Measurements from ENCODE around the gene ADPRS. TPM values are rescaled to one million over a fixed set of nuclear protein-coding genes. Genes with fewer than 3 reads are reported as not detected.

The ADPRS gene
- total and polyA plus RNA-seq, 9 of the 15 experiments (the other 6 are each of a cell fraction or from before 2014, with no cell fraction given): 5.9 to 40.0 (median 27.4) TPM

DNA sequence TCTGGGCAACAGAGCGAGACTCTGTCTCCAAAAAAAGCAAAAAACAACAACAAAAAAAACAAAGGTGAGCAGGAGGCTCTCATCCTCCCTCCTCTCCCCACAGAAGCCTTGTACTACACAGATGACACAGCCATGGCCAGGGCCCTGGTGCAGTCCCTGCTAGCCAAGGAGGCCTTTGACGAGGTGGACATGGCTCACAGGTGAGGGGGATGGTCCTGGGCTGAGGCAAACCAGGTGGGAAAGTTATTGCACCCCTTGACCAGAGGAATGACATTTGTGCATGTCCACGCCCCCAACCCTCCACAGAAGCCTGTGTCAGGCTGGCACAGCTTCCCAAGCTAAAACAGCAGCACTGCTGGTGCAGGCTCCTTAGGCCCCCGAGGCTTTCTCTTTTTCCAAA is 2.4 kb downstream of the ADPRS start (continued):
- no peak for TF ChIP-seq RBM17 (IDR thresholded peaks at IDR 0.05; ENCODE audit: borderline replicate concordance, low read depth, low read length)
- TF ChIP-seq, protein P1, sequence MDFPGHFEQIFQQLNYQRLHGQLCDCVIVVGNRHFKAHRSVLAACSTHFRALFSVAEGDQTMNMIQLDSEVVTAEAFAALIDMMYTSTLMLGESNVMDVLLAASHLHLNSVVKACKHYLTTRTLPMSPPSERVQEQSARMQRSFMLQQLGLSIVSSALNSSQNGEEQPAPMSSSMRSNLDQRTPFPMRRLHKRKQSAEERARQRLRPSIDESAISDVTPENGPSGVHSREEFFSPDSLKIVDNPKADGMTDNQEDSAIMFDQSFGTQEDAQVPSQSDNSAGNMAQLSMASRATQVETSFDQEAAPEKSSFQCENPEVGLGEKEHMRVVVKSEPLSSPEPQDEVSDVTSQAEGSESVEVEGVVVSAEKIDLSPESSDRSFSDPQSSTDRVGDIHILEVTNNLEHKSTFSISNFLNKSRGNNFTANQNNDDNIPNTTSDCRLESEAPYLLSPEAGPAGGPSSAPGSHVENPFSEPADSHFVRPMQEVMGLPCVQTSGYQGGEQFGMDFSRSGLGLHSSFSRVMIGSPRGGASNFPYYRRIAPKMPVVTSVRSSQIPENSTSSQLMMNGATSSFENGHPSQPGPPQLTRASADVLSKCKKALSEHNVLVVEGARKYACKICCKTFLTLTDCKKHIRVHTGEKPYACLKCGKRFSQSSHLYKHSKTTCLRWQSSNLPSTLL (IDR thresholded peaks at IDR 0.05): no peak
- TF ChIP-seq SUPT5H (IDR thresholded peaks at IDR 0.05): 0 out of 2 replicates have a peak, but pooled peaks have one; percentile 30
- TF ChIP-seq, protein P2, sequence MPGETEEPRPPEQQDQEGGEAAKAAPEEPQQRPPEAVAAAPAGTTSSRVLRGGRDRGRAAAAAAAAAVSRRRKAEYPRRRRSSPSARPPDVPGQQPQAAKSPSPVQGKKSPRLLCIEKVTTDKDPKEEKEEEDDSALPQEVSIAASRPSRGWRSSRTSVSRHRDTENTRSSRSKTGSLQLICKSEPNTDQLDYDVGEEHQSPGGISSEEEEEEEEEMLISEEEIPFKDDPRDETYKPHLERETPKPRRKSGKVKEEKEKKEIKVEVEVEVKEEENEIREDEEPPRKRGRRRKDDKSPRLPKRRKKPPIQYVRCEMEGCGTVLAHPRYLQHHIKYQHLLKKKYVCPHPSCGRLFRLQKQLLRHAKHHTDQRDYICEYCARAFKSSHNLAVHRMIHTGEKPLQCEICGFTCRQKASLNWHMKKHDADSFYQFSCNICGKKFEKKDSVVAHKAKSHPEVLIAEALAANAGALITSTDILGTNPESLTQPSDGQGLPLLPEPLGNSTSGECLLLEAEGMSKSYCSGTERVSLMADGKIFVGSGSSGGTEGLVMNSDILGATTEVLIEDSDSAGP (CRISPR knock-in tag; IDR thresholded peaks at IDR 0.05): no peak
- TF ChIP-seq SIN3B (IDR thresholded peaks at IDR 0.05; ENCODE audit: low read depth): no peak
- no peak for TF ChIP-seq BCOR (IDR thresholded peaks at IDR 0.05)
- TF ChIP-seq POLR2A (conservative IDR thresholded peaks at IDR 0.05): peak; percentile 41; the same call in 1 of the 2 replicates

- Histone ChIP-seq H3K9me1 (ENCODE audit: control insufficient read depth, insufficient read depth, low read length) (peaks cover 11% of the 10 kb centered on the region), H4K20me1 (replicated peaks; ENCODE audit: control insufficient read depth, insufficient read depth, low read length) (no peaks in the 10 kb centered on the region), H3K79me2 (ENCODE audit: control insufficient read depth, insufficient read depth, low read length) (peaks cover 21% of the 10 kb centered on the region), H3K9me3 (replicated peaks; ENCODE audit: control insufficient read depth, insufficient read depth, low read depth, low read length) (no peaks in the 10 kb centered on the region), H3K36me3 (ENCODE audit: control insufficient read depth, insufficient read depth, low read length) (peaks cover 62% of the 10 kb centered on the region; the same call in 2 of the 3 replicates), H3K4me1 (replicated peaks in 1 of 2; ENCODE audit: control insufficient read depth in 2 of 2, insufficient read depth in 2 of 2, low read length in 2 of 2) (peaks cover 18 to 32% of the 10 kb centered on the region in 2 experiments; a peak in 4 of 5 replicates), H3K4me3 (no peak overlapping the region), H3K9ac (ENCODE audit: insufficient read depth in 1 of 2, low read depth in 2 of 2, low read length in 2 of 2) (no peak overlapping the region; a peak in 1 of 4 replicates), H3K27ac (ENCODE audit: extremely low read depth, low read depth, low read length) (no peak overlapping the region), H3K4me2 (ENCODE audit: insufficient read depth, low read length) (no peak overlapping the region), H3K27me3 (ENCODE audit: control insufficient read depth in 2 of 2, insufficient read depth in 2 of 2, low read length in 2 of 2) (no peaks in the 10 kb centered on the region), H2AFZ (ENCODE audit: low read depth, low read length) (no peak overlapping the region)
- ATAC-seq (no peak), FAIRE-seq (no peak), DNase-seq (ENCODE audit: extremely low read depth in 1 of 4, low spot score in 3 of 4) (no peak)
- BruUV-seq (replicated peaks): no TSS peak
- CTCF ChIA-PET (ENCODE audit: low intra/inter-chr PET ratio): no interaction called here
- in situ Hi-C loops (cut with MboI) (loop anchor here (5.0 kb wide), 1 partner anchor 96 kb away; no protein-coding TSS in a partner anchor), intact Hi-C loops (cut with micrococcal nuclease) (no loop called here)
- POLR2A ChIA-PET: interaction anchor here (0.8 to 1.0 kb wide), 2 partner anchors 15 to 36 kb away, joined by 3 to 4 read pairs; no protein-coding TSS in a partner anchor
- TF ChIP-seq ZNF436 (CRISPR knock-in tag; IDR thresholded peaks at IDR 0.05) (no peak), ZNF512 (tag; IDR thresholded peaks at IDR 0.05) (no peak), ZNF347 (CRISPR knock-in tag; IDR thresholded peaks at IDR 0.05; ENCODE audit: low read depth) (no peak), NELFE (IDR thresholded peaks at IDR 0.05; ENCODE audit: insufficient read depth, insufficient read length) (no peak), RBFOX2 (IDR thresholded peaks at IDR 0.05; ENCODE audit: low read depth, low read length) (peak; percentile 51), ZNF75A (CRISPR knock-in tag; IDR thresholded peaks at IDR 0.05) (no peak), POLR2G (IDR thresholded peaks at IDR 0.05; ENCODE audit: low read depth, low read length) (0 out of 2 replicates have a peak, but pooled peaks have one; percentile 46), ESRRB (CRISPR knock-in tag; IDR thresholded peaks at IDR 0.05; ENCODE audit: borderline replicate concordance) (no peak)
- WGBS (ENCODE audit: insufficient coverage, low coverage, missing lambda C conversion rate): 93% methylated on average over 13 of the region's 13 CpGs
Observed at GRCh38 chr1:36091698-36092097, 3.0 kb downstream of the ADPRS start.
